Smooth muscle cell (in vitro differentiated cells): Measurements from ENCODE around the gene PNMA8A. TPM values are rescaled to one million over a fixed set of nuclear protein-coding genes. Genes with fewer than 3 reads are reported as not detected.

ENCODE experiments used
- DNase-seq: peaks from one replicate; lab custom pipeline; 2025; ENCODE audit not compliant: unreplicated experiment; lab: John Stamatoyannopoulos, UW
- H2AFZ ChIP-seq: fragments of 200-600 bp; sonication (generic); 2 replicates; pipeline ENCODE4 v1.6.0; 2016; ENCODE audit warnings: antibody characterized with exemption, low read depth, mild to moderate bottlenecking
- H3F3A ChIP-seq: fragments of 200-600 bp; sonication (generic); 2 replicates; pipeline ENCODE4 v1.6.0; 2017; ENCODE audit warnings: antibody characterized with exemption, low read depth
- H3K27ac ChIP-seq: fragments of 200-600 bp; sonication (generic); 2 replicates; pipeline ENCODE4 v1.5.1; 2016; ENCODE audit warnings: low read depth, mild to moderate bottlenecking
- H3K27me3 ChIP-seq: fragments of 200-600 bp; sonication (generic); 2 replicates; pipeline ENCODE4 v1.6.1; 2016; ENCODE audit warnings: low read depth, mild to moderate bottlenecking
- H3K36me3 ChIP-seq: fragments of 200-600 bp; sonication (generic); 2 replicates; pipeline ENCODE4 v1.5.1; 2016; ENCODE audit warnings: low read depth
- H3K4me1 ChIP-seq: fragments of 200-600 bp; sonication (generic); 2 replicates; pipeline ENCODE4 v1.5.1; 2016; ENCODE audit warnings: low read depth
- H3K4me2 ChIP-seq: fragments of 200-600 bp; sonication (generic); 2 replicates; pipeline ENCODE4 v1.6.0; 2016; ENCODE audit warnings: mild to moderate bottlenecking
- H3K4me3 ChIP-seq: fragments of 200-600 bp; sonication (generic); 2 replicates; pipeline ENCODE4 v1.5.1; 2016; ENCODE audit warnings: mild to moderate bottlenecking
- H3K79me2 ChIP-seq: fragments of 200-600 bp; sonication (generic); 2 replicates; pipeline ENCODE4 v1.6.0; 2016; ENCODE audit warnings: low read depth, mild to moderate bottlenecking
- H3K9ac ChIP-seq: fragments of 200-600 bp; sonication (generic); 2 replicates; pipeline ENCODE4 v1.6.0; 2016; ENCODE audit warnings: low read depth
- H3K9me3 ChIP-seq: fragments of 200-600 bp; sonication (generic); replicated peaks from 2 replicates; pipeline ENCODE4 v1.5.1; 2016; ENCODE audit warnings: low read depth
- H4K20me1 ChIP-seq: fragments of 200-600 bp; sonication (generic); 2 replicates; pipeline ENCODE4 v1.6.0; 2016; ENCODE audit warnings: low read depth
- WGBS: methylation state at CpG from one replicate; pipeline ENCODE4 v1.1.7; 2016; ENCODE audit warnings: low lambda C conversion rate; 5-methylcytosine and 5-hydroxymethylcytosine counted together
- polyA plus RNA-seq: library from polyadenylated mRNA; unstranded; fragments of >200 nt; fragmentation: Nextera tagmentation; extraction: Ambion mirVana; gene quantifications from 2 replicates; pipeline ENCODE4 v1.2.1, GENCODE V29; 2016
- total RNA-seq: library from RNA; depleted of rRNA; stranded (reverse); fragments of >200 nt; gene quantifications from 2 replicates; pipeline ENCODE4 v1.2.3, GENCODE V29; 2014
- TF ChIP-seq, protein P1 (sequence below): fragments of 200-600 bp; sonication (generic); IDR thresholded peaks from 2 replicates; pipeline ENCODE4 v1.5.1; 2017; ENCODE audit warnings: borderline replicate concordance, mild to moderate bottlenecking, antibody characterized with exemption; ENCODE audit not compliant: insufficient read depth, poor library complexity, severe bottlenecking

The PNMA8A gene
- total and polyA plus RNA-seq, 2 experiments from 2014 or later: 3.6 to 16.4 TPM

DNA sequence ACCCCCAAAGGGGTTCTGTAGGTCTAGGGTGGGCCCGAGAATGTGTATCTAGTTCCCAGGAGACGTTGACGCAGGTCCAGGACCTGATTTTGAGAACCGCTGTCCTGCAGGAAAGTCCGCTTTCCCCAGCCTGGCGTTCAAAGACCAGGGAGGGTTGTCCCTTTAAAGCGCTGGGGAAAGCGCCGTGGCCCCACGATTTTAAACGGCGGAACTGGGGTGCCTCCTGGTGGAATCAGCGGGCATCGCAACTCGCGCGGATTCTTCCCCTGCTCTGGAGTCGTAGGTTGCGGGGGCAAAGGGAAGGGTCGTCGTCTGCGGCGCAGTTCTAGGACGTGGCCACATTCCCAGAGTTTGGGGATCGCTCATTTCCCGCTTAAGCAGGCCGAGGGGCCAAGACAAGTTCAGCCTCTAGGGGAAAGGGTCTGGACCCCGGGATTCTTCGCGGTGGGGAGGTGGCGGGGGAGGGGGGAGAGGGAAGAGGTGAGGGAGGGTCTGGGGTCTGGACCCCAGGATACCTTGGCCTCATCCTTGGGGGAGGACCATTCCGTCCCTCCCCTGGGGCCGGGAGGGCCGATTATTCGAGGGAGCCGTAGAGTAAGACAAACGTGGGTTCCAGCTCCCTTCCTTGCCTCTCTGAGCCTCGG is 16.6 kb upstream of the PNMA8A start:
- no peak overlapping the region for H3K9ac ChIP-seq
- H3K27ac ChIP-seq: no peak overlapping the region
- peak overlapping the region; percentile 44 for H3K4me3 ChIP-seq
- TF ChIP-seq, protein P1, sequence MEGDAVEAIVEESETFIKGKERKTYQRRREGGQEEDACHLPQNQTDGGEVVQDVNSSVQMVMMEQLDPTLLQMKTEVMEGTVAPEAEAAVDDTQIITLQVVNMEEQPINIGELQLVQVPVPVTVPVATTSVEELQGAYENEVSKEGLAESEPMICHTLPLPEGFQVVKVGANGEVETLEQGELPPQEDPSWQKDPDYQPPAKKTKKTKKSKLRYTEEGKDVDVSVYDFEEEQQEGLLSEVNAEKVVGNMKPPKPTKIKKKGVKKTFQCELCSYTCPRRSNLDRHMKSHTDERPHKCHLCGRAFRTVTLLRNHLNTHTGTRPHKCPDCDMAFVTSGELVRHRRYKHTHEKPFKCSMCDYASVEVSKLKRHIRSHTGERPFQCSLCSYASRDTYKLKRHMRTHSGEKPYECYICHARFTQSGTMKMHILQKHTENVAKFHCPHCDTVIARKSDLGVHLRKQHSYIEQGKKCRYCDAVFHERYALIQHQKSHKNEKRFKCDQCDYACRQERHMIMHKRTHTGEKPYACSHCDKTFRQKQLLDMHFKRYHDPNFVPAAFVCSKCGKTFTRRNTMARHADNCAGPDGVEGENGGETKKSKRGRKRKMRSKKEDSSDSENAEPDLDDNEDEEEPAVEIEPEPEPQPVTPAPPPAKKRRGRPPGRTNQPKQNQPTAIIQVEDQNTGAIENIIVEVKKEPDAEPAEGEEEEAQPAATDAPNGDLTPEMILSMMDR: peak; percentile 94
- peaks cover 6% of the 10 kb centered on the region for H3K4me1 ChIP-seq
- H3K36me3 ChIP-seq: no peaks in the 10 kb centered on the region
- 12% methylated on average over 38 of the region's 38 CpGs for WGBS
- no peaks in the 10 kb centered on the region for H3K79me2 ChIP-seq
- peaks cover 4% of the 10 kb centered on the region for H3F3A ChIP-seq
- peak overlapping the region; percentile 73 for H2AFZ ChIP-seq
- H3K27me3 ChIP-seq: no peaks in the 10 kb centered on the region
- no peaks in the 10 kb centered on the region for H4K20me1 ChIP-seq
- H3K9me3 ChIP-seq: no peaks in the 10 kb centered on the region
- H3K4me2 ChIP-seq: peak overlapping the region; percentile 88
- DNase-seq: peak; percentile 53

DNA sequence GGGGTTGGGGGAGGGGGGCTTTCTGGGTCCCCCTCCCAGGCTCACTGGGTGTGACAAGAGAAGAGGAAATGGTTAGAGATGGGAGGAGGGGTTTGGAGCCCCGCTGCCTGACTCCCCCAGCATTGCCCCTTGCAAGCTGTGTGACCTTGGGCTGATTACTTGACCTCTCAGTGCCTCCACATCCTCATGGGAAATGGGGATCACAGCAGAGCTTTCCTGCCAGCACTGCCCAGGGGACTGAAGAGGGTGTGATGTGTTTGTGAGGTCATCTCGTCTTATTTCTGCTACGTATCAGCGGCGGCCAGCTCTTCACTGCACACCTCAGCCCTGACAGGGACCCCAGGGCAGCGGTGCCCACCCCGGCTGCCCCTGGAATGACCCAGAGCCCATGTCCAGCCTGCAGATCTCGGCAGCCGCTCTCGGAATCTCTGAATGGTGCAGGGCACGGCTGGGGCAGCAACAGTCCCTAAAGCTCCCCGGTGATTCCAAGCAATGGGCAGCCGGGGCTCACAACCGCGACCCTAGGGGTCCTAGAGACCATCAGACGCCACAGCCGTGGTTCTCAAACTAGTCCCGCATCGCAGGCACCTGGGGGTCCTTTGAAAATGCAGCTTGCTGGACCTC is 15.9 kb upstream of the PNMA8A start:
- no peaks in the 10 kb centered on the region for H3K9me3 ChIP-seq
- H2AFZ ChIP-seq: peak overlapping the region; percentile 73
- no peaks in the 10 kb centered on the region for H3K36me3 ChIP-seq
- H3K9ac ChIP-seq: no peak overlapping the region
- peaks cover 3% of the 10 kb centered on the region for H3K4me1 ChIP-seq
- H3K27me3 ChIP-seq: no peaks in the 10 kb centered on the region
- no peak for DNase-seq
- no peaks in the 10 kb centered on the region for H4K20me1 ChIP-seq
- H3K4me2 ChIP-seq: peak overlapping the region; percentile 88
- peak overlapping the region; percentile 44 for H3K4me3 ChIP-seq
- no peaks in the 10 kb centered on the region for H3K79me2 ChIP-seq
- TF ChIP-seq, protein P1: no peak
- no peak overlapping the region for H3K27ac ChIP-seq
- peaks cover 11% of the 10 kb centered on the region for H3F3A ChIP-seq
- 50% methylated on average over 18 of the region's 19 CpGs for WGBS

DNA sequence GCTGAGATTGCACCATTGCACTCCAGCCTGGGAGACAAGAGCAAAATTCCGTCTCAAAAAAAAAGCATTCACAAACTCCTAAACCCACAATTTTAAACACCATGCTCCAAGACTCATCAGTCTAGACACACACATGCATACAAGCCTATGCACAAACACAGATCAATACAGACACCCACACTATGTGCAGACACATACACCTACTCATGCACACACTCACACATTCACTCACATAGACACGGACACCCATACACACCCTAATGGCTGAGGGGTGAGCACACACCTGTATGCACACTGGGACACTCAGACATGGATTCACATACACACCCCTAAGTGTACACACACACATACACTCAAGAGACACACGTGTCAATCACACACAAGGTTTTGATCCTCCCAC is 15.0 kb upstream of the PNMA8A start:
- Histone ChIP-seq H3K9ac (no peak overlapping the region), H3K9me3 (no peaks in the 10 kb centered on the region), H3F3A (peaks cover 18% of the 10 kb centered on the region), H3K27ac (no peak overlapping the region), H3K4me3 (no peak overlapping the region), H3K27me3 (no peaks in the 10 kb centered on the region), H3K4me2 (no peak overlapping the region), H2AFZ (no peak overlapping the region), H4K20me1 (no peaks in the 10 kb centered on the region), H3K36me3 (no peaks in the 10 kb centered on the region), H3K4me1 (peaks cover 9% of the 10 kb centered on the region), H3K79me2 (no peaks in the 10 kb centered on the region)
- TF ChIP-seq, protein P1: no peak
- DNase-seq: no peak
- WGBS: 88% methylated on average over 3 of the region's 3 CpGs
